ENCODE measurements around the gene GUCA2A. TPM values are rescaled to one million over a fixed set of nuclear protein-coding genes. Genes with fewer than 3 reads are reported as not detected.

GUCA2A gene
- polyA plus RNA-seq, 1 of the 3 experiments (the other 2 are of a cell fraction): not detected

GRCh38 chr1:42152907-42153600 is 11.5 kb downstream of the GUCA2A start, which contains the start of gene GUCA2B:
Gene GUCA2B, plus strand, starts transcription at chr1:42153410. Its CDS starts 41 bp downstream, at chr1:42153451.
- H2AFZ ChIP-seq (ENCODE audit: low read depth): no peak within 1 kb of the TSS
- H3K9ac ChIP-seq: no peak within 1 kb of the TSS
- no peaks in the 10 kb centered on the region for H3K9me2 ChIP-seq
- 66% methylated on average over 12 of the region's 12 CpGs for WGBS (ENCODE audit: low lambda C conversion rate)
- H3K4me2 ChIP-seq: no peak within 1 kb of the TSS
- H3K79me2 ChIP-seq (ENCODE audit: insufficient read depth): no peaks in the 10 kb centered on the region
- POLR2A ChIA-PET: no interaction called here
- no peak for DNase-seq
- no peaks in the 10 kb centered on the region for H3K9me3 ChIP-seq
- H3K27ac ChIP-seq (ENCODE audit: low read depth in 2 of 2, low read length in 1 of 2): no peak within 1 kb of the TSS
- H3K4me1 ChIP-seq (ENCODE audit: control insufficient read depth in 1 of 2, insufficient read depth in 2 of 2, low read depth in 1 of 2, low read length in 1 of 2): no peaks in the 10 kb centered on the region
- CTCF ChIA-PET: interaction anchor here (1.9 kb wide), 1 partner anchor 20 kb away, joined by 11 read pairs; no protein-coding TSS in a partner anchor
- H3K36me3 ChIP-seq (replicated peaks in 1 of 2; ENCODE audit: control insufficient read depth in 1 of 2, insufficient read depth in 2 of 2, low read length in 1 of 2): no peaks in the 10 kb centered on the region
- no peaks in the 10 kb centered on the region for H3F3A ChIP-seq (replicated peaks; ENCODE audit: insufficient read depth)
- H4K20me1 ChIP-seq (ENCODE audit: insufficient read depth): no peaks in the 10 kb centered on the region
- H3K27me3 ChIP-seq (ENCODE audit: insufficient read depth): peaks cover 16% of the 10 kb centered on the region
- TF ChIP-seq RAD21 (IDR thresholded peaks at IDR 0.05; ENCODE audit: low read length): no peak
- TF ChIP-seq RXRA (IDR thresholded peaks at IDR 0.05; ENCODE audit: borderline replicate concordance, low read depth): no peak
- no peak for TF ChIP-seq POLR2AphosphoS5 (IDR thresholded peaks at IDR 0.05; ENCODE audit: low read depth, low read length)
- TF ChIP-seq SIN3A (IDR thresholded peaks at IDR 0.05; ENCODE audit: borderline replicate concordance, low read depth, low read length): no peak
- TF ChIP-seq FOSL2 (IDR thresholded peaks at IDR 0.05; ENCODE audit: borderline replicate concordance, low read depth): no peak
- no peak for TF ChIP-seq IRF3 (IDR thresholded peaks at IDR 0.05; ENCODE audit: low read depth, low read length)
- no peak for TF ChIP-seq NRF1 (IDR thresholded peaks at IDR 0.05; ENCODE audit: low read depth, low read length)
- TF ChIP-seq GABPA (IDR thresholded peaks at IDR 0.05; ENCODE audit: low read depth): no peak
- no peak for TF ChIP-seq JUND (IDR thresholded peaks at IDR 0.05)
- no peak for TF ChIP-seq RFX5 (IDR thresholded peaks at IDR 0.05; ENCODE audit: low read length)
- no peak for TF ChIP-seq GATA2 (CRISPR knock-in tag; IDR thresholded peaks at IDR 0.05)
- no peak for TF ChIP-seq FOXM1 (IDR thresholded peaks at IDR 0.05; ENCODE audit: low read depth)
- no peak for TF ChIP-seq USF2 (IDR thresholded peaks at IDR 0.05; ENCODE audit: borderline replicate concordance, low read depth, low read length)
- no peak for TF ChIP-seq RCOR1 (IDR thresholded peaks at IDR 0.05; ENCODE audit: low read length)
- TF ChIP-seq MEF2A (IDR thresholded peaks at IDR 0.05; ENCODE audit: borderline replicate concordance, low read depth): no peak
- TF ChIP-seq EP300 (IDR thresholded peaks at IDR 0.05; ENCODE audit: borderline replicate concordance in 1 of 2, low read depth in 1 of 2, low read length in 1 of 2): no peak
- no peak within 1 kb of the TSS for H3K4me3 ChIP-seq (ENCODE audit: low read depth in 2 of 2, low read length in 1 of 2)

- no peaks in the 10 kb centered on the region for H3K9me2 ChIP-seq
- no peaks in the 10 kb centered on the region for H4K20me1 ChIP-seq (ENCODE audit: insufficient read depth)
- no peak overlapping the region for H3K9ac ChIP-seq
- no peaks in the 10 kb centered on the region for H3F3A ChIP-seq (replicated peaks; ENCODE audit: insufficient read depth)
- CTCF ChIA-PET: interaction anchor here (1.3 to 1.5 kb wide), 3 partner anchors 11 to 596 kb away, joined by 3 to 5 read pairs (median 3); no protein-coding TSS in a partner anchor
- no peaks in the 10 kb centered on the region for H3K79me2 ChIP-seq (ENCODE audit: insufficient read depth)
- no peak overlapping the region for H3K4me3 ChIP-seq (ENCODE audit: low read depth in 2 of 2, low read length in 1 of 2)
- DNase-seq: no peak
- no peaks in the 10 kb centered on the region for H3K36me3 ChIP-seq (replicated peaks in 1 of 2; ENCODE audit: control insufficient read depth in 1 of 2, insufficient read depth in 2 of 2, low read length in 1 of 2)
- no peaks in the 10 kb centered on the region for H3K4me1 ChIP-seq (ENCODE audit: control insufficient read depth in 1 of 2, insufficient read depth in 2 of 2, low read depth in 1 of 2, low read length in 1 of 2)
- no peaks in the 10 kb centered on the region for H3K9me3 ChIP-seq
- WGBS (ENCODE audit: low lambda C conversion rate): 46% methylated on average over 2 of the region's 3 CpGs
- H3K27ac ChIP-seq (ENCODE audit: low read depth in 2 of 2, low read length in 1 of 2): no peak overlapping the region
- H3K27me3 ChIP-seq (ENCODE audit: insufficient read depth): peaks cover 16% of the 10 kb centered on the region
- no peak overlapping the region for H2AFZ ChIP-seq (ENCODE audit: low read depth)
- no peak overlapping the region for H3K4me2 ChIP-seq
- POLR2A ChIA-PET: no interaction called here
- TF ChIP-seq RAD21 (IDR thresholded peaks at IDR 0.05; ENCODE audit: low read length) (no peak), NRF1 (IDR thresholded peaks at IDR 0.05; ENCODE audit: low read depth, low read length) (no peak), GABPA (IDR thresholded peaks at IDR 0.05; ENCODE audit: low read depth) (no peak), JUND (IDR thresholded peaks at IDR 0.05) (no peak), POLR2AphosphoS5 (IDR thresholded peaks at IDR 0.05; ENCODE audit: low read depth, low read length) (no peak), GATA2 (CRISPR knock-in tag; IDR thresholded peaks at IDR 0.05) (no peak), FOSL2 (IDR thresholded peaks at IDR 0.05; ENCODE audit: borderline replicate concordance, low read depth) (no peak), TCF12 (IDR thresholded peaks at IDR 0.05) (no peak)
Measured at GRCh38 chr1:42152119-42152518, 12.4 kb downstream of the GUCA2A start.
